H9 (cell line): Measurements from ENCODE around the gene ADSS1. TPM values are rescaled to one million over a fixed set of nuclear protein-coding genes. Genes with fewer than 3 reads are reported as not detected.
A peak's percentile ranks its signal among the peaks of the same experiment; 100 is the strongest.

Experiments used
- DNase-seq: peaks from one replicate; pipeline ENCODE4 v3.0.0-alpha.2; 2017
- H2AFZ ChIP-seq: one replicate; pipeline ENCODE4 v1.6.1; 2013; ENCODE audit warnings: mild to moderate bottlenecking, low read length, control low read depth, moderate library complexity
- H2AK5ac ChIP-seq: 2 replicates; pipeline ENCODE4 v1.6.1; 2013; ENCODE audit warnings: low read length, control low read depth, mixed read lengths; ENCODE audit not compliant: insufficient read length
- H2BK120ac ChIP-seq: one replicate; pipeline ENCODE4 v1.6.1; 2013; ENCODE audit warnings: low read depth, mild to moderate bottlenecking, low read length, control low read depth, inconsistent platforms; ENCODE audit not compliant: poor library complexity, severe bottlenecking
- H2BK12ac ChIP-seq: 2 replicates; pipeline ENCODE4 v1.6.1; 2013; ENCODE audit warnings: low read length, control low read depth, mixed read lengths, low read depth; ENCODE audit not compliant: insufficient read length
- H2BK15ac ChIP-seq: 2 replicates; pipeline ENCODE4 v1.6.1; 2013; ENCODE audit warnings: low read depth, low read length, control low read depth
- H2BK20ac ChIP-seq: one replicate; pipeline ENCODE4 v1.6.1; 2013; ENCODE audit warnings: low read depth, mild to moderate bottlenecking, low read length, control low read depth, inconsistent platforms; ENCODE audit not compliant: poor library complexity, severe bottlenecking
- H2BK5ac ChIP-seq: 2 replicates; pipeline ENCODE4 v1.6.1; 2013; ENCODE audit warnings: low read length, control low read depth, mixed read lengths; ENCODE audit not compliant: insufficient read length
- H3K14ac ChIP-seq: 2 replicates; pipeline ENCODE4 v1.6.1; 2013; ENCODE audit warnings: low read length, control low read depth; ENCODE audit not compliant: insufficient read depth
- H3K18ac ChIP-seq: 2 replicates; pipeline ENCODE4 v1.6.1; 2013; ENCODE audit warnings: low read depth, mild to moderate bottlenecking, mixed read lengths, low read length, control low read depth; ENCODE audit not compliant: insufficient read length
- H3K23ac ChIP-seq: 2 replicates; pipeline ENCODE4 v1.6.1; 2013; ENCODE audit warnings: low read length, control low read depth, mixed read lengths, low read depth; ENCODE audit not compliant: insufficient read length
- H3K23me2 ChIP-seq: 2 replicates; pipeline ENCODE4 v1.6.1; 2013; ENCODE audit warnings: low read depth, mild to moderate bottlenecking, mixed read lengths, low read length, control low read depth; ENCODE audit not compliant: insufficient read length, poor library complexity, severe bottlenecking
- H3K27ac ChIP-seq: 2 replicates; pipeline ENCODE4 v1.5.1; 2013; ENCODE audit warnings: low read length, control low read depth, mixed read lengths, low read depth; ENCODE audit not compliant: insufficient read length
- H3K27me3 ChIP-seq: 2 replicates; pipeline ENCODE4 v1.6.1; 2013; ENCODE audit warnings: low read length, control low read depth, inconsistent platforms; ENCODE audit not compliant: insufficient read depth
- H3K4ac ChIP-seq: 2 replicates; pipeline ENCODE4 v1.6.1; 2013; ENCODE audit warnings: low read depth, mild to moderate bottlenecking, control low read depth, inconsistent platforms, low read length, moderate library complexity
- H3K4me1 ChIP-seq: 2 replicates; pipeline ENCODE4 v1.6.1; 2013; ENCODE audit warnings: low read length, control low read depth, inconsistent platforms; ENCODE audit not compliant: insufficient read depth
- H3K4me2 ChIP-seq: 2 replicates; pipeline ENCODE4 v1.6.1; 2013; ENCODE audit warnings: low read length, control low read depth, mixed read lengths; ENCODE audit not compliant: insufficient read length, insufficient read depth
- H3K56ac ChIP-seq: 2 replicates; pipeline ENCODE4 v1.6.1; 2013; ENCODE audit warnings: low read depth, mild to moderate bottlenecking, mixed read lengths, low read length, control low read depth; ENCODE audit not compliant: insufficient read length
- H3K79me1 ChIP-seq: 2 replicates; pipeline ENCODE4 v1.6.1; 2013; ENCODE audit warnings: low read depth, mild to moderate bottlenecking, moderate library complexity, low read length, control low read depth, inconsistent platforms; ENCODE audit not compliant: insufficient read depth, poor library complexity, severe bottlenecking
- H3K79me2 ChIP-seq: 2 replicates; pipeline ENCODE4 v1.6.1; 2013; ENCODE audit warnings: low read length, control low read depth, inconsistent platforms; ENCODE audit not compliant: insufficient read depth
- H3K9ac ChIP-seq: 2 replicates; pipeline ENCODE4 v1.6.1; 2013; ENCODE audit warnings: low read length, control low read depth, mixed read lengths; ENCODE audit not compliant: insufficient read length; ENCODE audit errors: extremely low read depth
- H3K9me3 ChIP-seq: one replicate; pipeline ENCODE4 v1.6.1; 2013; ENCODE audit warnings: low read depth, low read length, inconsistent platforms; ENCODE audit not compliant: control insufficient read depth
- H3T11ph ChIP-seq: one replicate; pipeline ENCODE4 v1.6.1; 2013; ENCODE audit warnings: mild to moderate bottlenecking, low read length, control low read depth, inconsistent platforms
- H4K20me1 ChIP-seq: one replicate; pipeline ENCODE4 v1.6.1; 2013; ENCODE audit not compliant: control insufficient read depth, insufficient read length, insufficient read depth
- H4K5ac ChIP-seq: 2 replicates; pipeline ENCODE4 v1.6.1; 2013; ENCODE audit warnings: low read depth, mild to moderate bottlenecking, mixed read lengths, low read length, control low read depth; ENCODE audit not compliant: insufficient read length
- H4K8ac ChIP-seq: replicated peaks from 2 replicates; pipeline ENCODE4 v1.6.1; 2013; ENCODE audit warnings: low read length, control low read depth, mixed read lengths, low read depth; ENCODE audit not compliant: insufficient read length
- H4K91ac ChIP-seq: 2 replicates; pipeline ENCODE4 v1.6.1; 2013; ENCODE audit warnings: low read depth, mild to moderate bottlenecking, moderate library complexity, mixed read lengths, low read length, control low read depth; ENCODE audit not compliant: insufficient read length
- H3K27ac Mint-ChIP-seq, 3 experiments: 2 replicates in 2 of 3; 3 replicates in 1 of 3; pipeline ENCODE4 v1.8.0; 2020 to 2021; ENCODE audit warnings: mixed read lengths in 3 of 3, mild to moderate bottlenecking in 1 of 3, moderate library complexity in 1 of 3
- H3K27me3 Mint-ChIP-seq: 2 replicates; pipeline ENCODE4 v1.8.0; 2021; ENCODE audit warnings: low read depth, mild to moderate bottlenecking, moderate library complexity, mixed read lengths
- H3K36me3 Mint-ChIP-seq, 3 experiments: 2 replicates in 2 of 3; 3 replicates in 1 of 3; pipeline ENCODE4 v1.8.0; 2020 to 2021; ENCODE audit warnings: low read depth in 3 of 3, mixed read lengths in 3 of 3; ENCODE audit not compliant: insufficient read depth in 1 of 3
- H3K4me1 Mint-ChIP-seq, 2 experiments: 2 replicates each; pipeline ENCODE4 v1.8.0; 2020; ENCODE audit warnings: mixed read lengths in 2 of 2
- H3K4me3 Mint-ChIP-seq, 2 experiments: 2 replicates in 1 of 2; 3 replicates in 1 of 2; pipeline ENCODE4 v1.8.0; 2020 to 2021; ENCODE audit warnings: mild to moderate bottlenecking in 2 of 2, mixed read lengths in 2 of 2, moderate library complexity in 1 of 2
- H3K9me3 Mint-ChIP-seq, 2 experiments: 2 replicates in 1 of 2; 3 replicates in 1 of 2; pipeline ENCODE4 v1.8.0; 2020; ENCODE audit warnings: mild to moderate bottlenecking in 2 of 2, mixed read lengths in 2 of 2, moderate library complexity in 1 of 2
- CTCF ChIP-seq: fragments of 200-600 bp; sonication (generic); conservative IDR thresholded peaks from 3 replicates; pipeline ENCODE4 v1.8.0; 2021; ENCODE audit warnings: antibody characterized with exemption, mild to moderate bottlenecking
- WGBS: extraction: QIAGEN DNeasy Blood & Tissue Kit; methylation state at CpG from one replicate; pipeline ENCODE4 v1.1.7; 2013; ENCODE audit warnings: missing lambda C conversion rate, low lambda C conversion rate, mixed read lengths; ENCODE audit not compliant: insufficient read length; ENCODE audit errors: extremely low coverage; 5-methylcytosine and 5-hydroxymethylcytosine counted together
- total RNA-seq: library from RNA; stranded (reverse); gene quantifications from 2 replicates; pipeline ENCODE4 v1.2.1, GENCODE V29; 2021

ADSS1 gene
- total RNA-seq, 1 experiment from 2014 or later = 8.5 TPM

GRCh38 chr14:104694991-104695659, 28.9 kb upstream of the ADSS1 start:
- Histone ChIP-seq H3K4me1 (peaks cover 4% of the 10 kb centered on the region; the same call in 1 of the 2 replicates), H2BK20ac (no peak overlapping the region), H3K4me2 (no peak overlapping the region), H4K20me1 (no peaks in the 10 kb centered on the region), H3K9me3 (no peaks in the 10 kb centered on the region), H3K27ac (no peak overlapping the region), H3K18ac (no peak overlapping the region), H3K56ac (no peak overlapping the region), H3K9ac (no peak overlapping the region), H2AFZ (no peak overlapping the region), H2BK5ac (no peak overlapping the region), H2BK120ac (no peak overlapping the region), H2BK15ac (no peak overlapping the region), H3T11ph (no peak overlapping the region), H3K27me3 (no peaks in the 10 kb centered on the region), H3K79me2 (peaks cover 2% of the 10 kb centered on the region; the same call in 1 of the 2 replicates), H4K91ac (no peak overlapping the region), H2BK12ac (no peak overlapping the region), H3K23ac (no peak overlapping the region), H3K79me1 (peaks cover 4% of the 10 kb centered on the region), H2AK5ac (no peak overlapping the region), H4K8ac (no peak overlapping the region), H4K5ac (no peak overlapping the region), H3K4ac (no peak overlapping the region), H3K14ac (no peak overlapping the region), H3K23me2 (peaks cover 2% of the 10 kb centered on the region)
- Mint-ChIP-seq H3K27me3 (no peaks in the 10 kb centered on the region), H3K4me3 (no peak overlapping the region), H3K36me3 (peaks cover 4 to 10% (median 9%) of the 10 kb centered on the region in 3 experiments; a peak in 6 of 7 replicates), H3K27ac (peak overlapping the region in 1 of 3 experiments; percentile 80; a peak in 2 of 7 replicates), H3K9me3 (no peaks in the 10 kb centered on the region), H3K4me1 (peaks cover 24 to 40% of the 10 kb centered on the region in 2 experiments)
- TF ChIP-seq CTCF = no peak
- DNase-seq = no peak
- WGBS = no CpG with 5 or more reads among the region's 19 CpGs
